ENCODE measurements around the gene RPL23. TPM values are rescaled to one million over a fixed set of nuclear protein-coding genes. Genes with fewer than 3 reads are reported as not detected.

RPL23 gene
- polyA plus RNA-seq = 100 to 1,000 TPM; 285 to 713 (median 532) TPM

DNA sequence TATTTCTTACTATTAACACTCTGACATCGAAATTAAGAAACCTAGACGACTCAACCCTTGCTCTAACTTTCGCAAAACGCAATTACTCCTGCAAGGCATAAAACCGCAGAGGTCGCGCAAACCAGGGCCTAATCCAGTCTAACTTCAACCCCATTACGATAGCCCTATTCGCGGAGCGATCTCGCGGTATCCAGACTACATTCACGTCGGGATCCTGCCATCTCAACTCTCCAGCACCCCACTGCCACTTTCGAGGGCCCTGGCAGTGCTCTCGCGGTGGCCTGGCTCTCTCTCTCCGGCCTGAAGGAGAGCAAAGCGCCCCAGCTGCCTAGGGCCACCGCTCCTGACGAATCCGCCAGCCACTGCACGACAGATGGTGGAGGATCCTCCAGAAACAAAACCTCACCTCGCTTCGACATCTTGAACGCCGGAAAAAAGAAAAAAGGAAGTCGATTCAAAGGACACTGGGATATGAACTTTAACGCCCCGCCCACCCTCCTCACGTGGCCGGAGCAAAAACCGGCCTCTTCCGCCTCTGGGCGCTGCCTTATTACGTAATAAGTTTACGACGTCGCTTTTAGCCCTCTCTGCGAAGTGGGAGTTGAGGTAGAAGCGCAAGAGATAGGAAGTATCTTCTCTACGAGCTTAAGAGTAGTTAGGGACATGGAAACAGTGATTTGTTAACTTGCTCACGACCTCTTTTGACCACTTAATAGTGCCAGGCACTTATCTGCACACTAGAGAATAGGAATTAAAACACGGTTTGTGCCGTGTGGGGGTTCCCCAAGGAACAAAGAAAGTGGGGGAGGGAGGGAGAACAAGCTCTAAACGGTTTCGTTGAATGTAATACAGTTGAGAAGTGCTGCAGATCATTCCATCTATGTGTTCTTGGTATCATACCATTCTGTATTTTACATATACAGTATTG, at the start of gene RPL23:
Gene RPL23 (minus strand): TSS at position 430 of the 928 bp plus-strand sequence. CDS start 11 bp downstream, at position 419.
- Mint-ChIP-seq H3K9me3 (no peaks in the 10 kb centered on the region), H3K36me3 (peaks cover 11 to 33% (median 27%) of the 10 kb centered on the region in 3 donors), H3K27me3 (ENCODE audit: low read depth in 3 of 3) (peaks cover 3 to 10% (median 7%) of the 10 kb centered on the region in 3 donors), H3K4me1 (peaks cover 44 to 47% of the 10 kb centered on the region in 2 donors), H3K4me3 (peak within 1 kb of the TSS; percentile 92 to 98 (median 95)), H3K27ac (peak within 1 kb of the TSS; percentile 97 to 100 (median 99))
- DNase-seq = peak; percentile 89 to 91 (median 90)

GRCh38 chr17:38900978-38901656, 47.6 kb upstream of the RPL23 start:
- Mint-ChIP-seq H3K4me3 (peak overlapping the region; percentile 74 to 85 (median 82)), H3K27me3 (ENCODE audit: low read depth in 3 of 3) (peaks cover 18 to 31% (median 28%) of the 10 kb centered on the region in 3 donors), H3K27ac (peak overlapping the region; percentile 94 to 99 (median 98)), H3K4me1 (peaks cover 89 to 94% of the 10 kb centered on the region in 2 donors), H3K36me3 (peaks cover 9 to 15% (median 11%) of the 10 kb centered on the region in 3 donors), H3K9me3 (no peaks in the 10 kb centered on the region)
- DNase-seq = peak; percentile 86 to 88 (median 87)

GRCh38 chr17:38899421-38899820, 45.9 kb upstream of the RPL23 start:
- Mint-ChIP-seq H3K27me3 (ENCODE audit: low read depth in 3 of 3) (peaks cover 19 to 30% (median 28%) of the 10 kb centered on the region in 3 donors), H3K4me1 (peaks cover 91 to 93% of the 10 kb centered on the region in 2 donors), H3K9me3 (no peaks in the 10 kb centered on the region), H3K27ac (peak overlapping the region; percentile 97 to 99 (median 98)), H3K4me3 (peak overlapping the region; percentile 76 to 91 (median 84)), H3K36me3 (peaks cover 5 to 14% (median 11%) of the 10 kb centered on the region in 3 donors)
- DNase-seq = no peak

DNA sequence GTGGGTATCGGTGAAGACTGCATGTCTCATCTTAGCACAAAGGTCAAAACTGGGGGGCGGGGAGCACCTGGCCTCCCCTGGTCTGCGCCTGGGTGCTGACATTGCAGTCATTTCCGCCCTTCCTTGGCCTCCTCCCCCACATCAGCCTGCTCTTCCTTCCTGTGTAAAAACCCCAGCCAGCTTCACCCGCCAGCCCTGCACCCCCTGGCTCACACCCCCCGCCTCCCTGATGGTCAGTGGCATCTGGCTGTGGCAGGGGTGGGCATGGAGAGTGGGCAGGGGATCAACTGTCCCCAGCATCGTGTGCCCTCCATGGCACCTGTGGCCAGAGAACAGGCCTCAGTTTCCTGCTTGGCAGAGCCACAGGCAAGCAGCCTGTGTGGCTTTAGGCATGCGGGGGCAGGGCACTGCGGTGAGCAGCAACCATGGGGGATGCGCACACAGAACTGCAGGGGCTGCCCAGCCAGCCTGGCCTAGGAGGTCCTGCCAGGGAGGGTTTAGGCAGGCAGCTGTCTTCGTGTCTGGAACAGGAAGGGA, 45.4 kb upstream of the RPL23 start:
- Mint-ChIP-seq H3K36me3 (peaks cover 5 to 14% (median 11%) of the 10 kb centered on the region in 3 donors), H3K27ac (peak overlapping the region; percentile 97 to 99 (median 98)), H3K9me3 (no peaks in the 10 kb centered on the region), H3K4me3 (peak overlapping the region; percentile 76 to 91 (median 84)), H3K4me1 (peaks cover 91 to 93% of the 10 kb centered on the region in 2 donors), H3K27me3 (ENCODE audit: low read depth in 3 of 3) (peaks cover 22 to 30% (median 28%) of the 10 kb centered on the region in 3 donors)
- DNase-seq = peak; percentile 93 to 95 (median 94)

DNA sequence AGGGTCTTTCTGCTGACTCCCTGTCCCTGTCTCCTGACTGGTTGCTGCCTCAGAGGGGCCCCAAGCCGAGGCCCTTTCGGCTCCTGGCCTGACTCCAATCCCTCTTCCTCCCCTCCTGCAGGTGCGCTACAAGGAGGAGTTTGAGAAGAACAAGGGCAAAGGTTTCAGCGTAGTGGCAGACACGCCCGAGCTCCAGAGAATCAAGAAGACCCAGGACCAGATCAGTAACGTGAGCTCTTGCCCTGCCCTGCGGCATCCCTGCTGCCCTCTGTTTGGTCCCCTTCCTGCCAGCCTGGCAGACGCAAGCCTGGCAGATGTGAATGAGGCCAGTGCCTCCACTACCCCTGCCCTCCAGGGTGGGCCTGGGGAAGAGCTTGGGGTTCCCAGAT, 44.8 kb upstream of the RPL23 start:
- DNase-seq = no peak
- Mint-ChIP-seq H3K36me3 (peaks cover 5 to 14% (median 10%) of the 10 kb centered on the region in 3 donors), H3K27me3 (ENCODE audit: low read depth in 3 of 3) (peaks cover 22 to 34% (median 33%) of the 10 kb centered on the region in 3 donors), H3K9me3 (no peaks in the 10 kb centered on the region), H3K27ac (peak overlapping the region; percentile 97 to 99 (median 98)), H3K4me3 (peak overlapping the region; percentile 76 to 91 (median 84)), H3K4me1 (peaks cover 91 to 93% of the 10 kb centered on the region in 2 donors)

GRCh38 chr17:38897671-38898290, 44.3 kb upstream of the RPL23 start:
- peaks cover 5 to 14% (median 11%) of the 10 kb centered on the region in 3 donors for H3K36me3 Mint-ChIP-seq
- peak overlapping the region; percentile 97 to 99 (median 98) for H3K27ac Mint-ChIP-seq

GRCh38 chr17:38897176-38897575, 43.7 kb upstream of the RPL23 start:
- Mint-ChIP-seq H3K27ac (peak overlapping the region; percentile 97 to 99 (median 98)), H3K36me3 (peaks cover 5 to 14% (median 11%) of the 10 kb centered on the region in 3 donors), H3K27me3 (ENCODE audit: low read depth in 3 of 3) (peaks cover 24 to 41% (median 37%) of the 10 kb centered on the region in 3 donors), H3K4me3 (peak overlapping the region; percentile 76 to 91 (median 84)), H3K4me1 (peaks cover 94 to 95% of the 10 kb centered on the region in 2 donors), H3K9me3 (no peaks in the 10 kb centered on the region)
- DNase-seq = no peak

More at GRCh38 chr17:38897671-38898290, 44.3 kb upstream of the RPL23 start:
- DNase-seq = no peak
- H3K4me3 Mint-ChIP-seq = peak overlapping the region; percentile 76 to 91 (median 84)
- peaks cover 22 to 36% (median 35%) of the 10 kb centered on the region in 3 donors for H3K27me3 Mint-ChIP-seq (ENCODE audit: low read depth in 3 of 3)
- H3K9me3 Mint-ChIP-seq = no peaks in the 10 kb centered on the region
- H3K4me1 Mint-ChIP-seq = peaks cover 91 to 93% of the 10 kb centered on the region in 2 donors

DNA sequence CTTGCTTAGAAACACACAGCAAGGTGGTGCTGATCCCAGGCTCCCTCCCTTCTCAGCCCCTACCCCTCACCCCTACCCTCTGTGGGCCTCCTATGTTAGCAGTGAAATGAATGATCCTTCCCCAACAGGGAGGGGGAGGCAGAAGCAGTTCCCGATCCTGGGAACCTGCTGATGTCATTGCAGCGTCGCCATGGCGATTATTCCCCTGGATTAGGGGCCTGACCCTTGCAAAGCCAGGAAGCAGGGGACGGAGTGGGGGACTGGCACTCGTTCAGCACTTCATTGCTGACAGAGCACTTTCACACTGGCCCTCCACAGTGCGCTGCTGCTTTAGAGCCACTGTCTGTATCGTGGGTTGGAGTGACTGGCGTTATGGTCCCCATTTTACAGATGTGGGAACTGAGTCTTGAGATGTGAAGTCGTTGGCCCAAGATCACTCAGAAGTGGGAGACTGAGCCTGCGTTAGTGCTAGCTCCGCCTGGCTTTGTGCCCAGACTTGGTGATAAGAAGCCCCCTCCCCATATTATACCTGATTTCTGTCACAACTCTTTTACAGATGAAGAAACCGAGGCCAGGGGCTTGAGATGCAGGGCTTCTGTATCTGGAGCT, 42.9 kb upstream of the RPL23 start:
- Mint-ChIP-seq H3K4me1 (peaks cover 94 to 95% of the 10 kb centered on the region in 2 donors), H3K4me3 (peak overlapping the region; percentile 44 to 91 (median 84)), H3K27ac (peak overlapping the region; percentile 97 to 99 (median 98)), H3K36me3 (peaks cover 5 to 19% (median 17%) of the 10 kb centered on the region in 3 donors), H3K27me3 (ENCODE audit: low read depth in 3 of 3) (peaks cover 27 to 47% (median 42%) of the 10 kb centered on the region in 3 donors), H3K9me3 (no peaks in the 10 kb centered on the region)
- DNase-seq = no peak

DNA sequence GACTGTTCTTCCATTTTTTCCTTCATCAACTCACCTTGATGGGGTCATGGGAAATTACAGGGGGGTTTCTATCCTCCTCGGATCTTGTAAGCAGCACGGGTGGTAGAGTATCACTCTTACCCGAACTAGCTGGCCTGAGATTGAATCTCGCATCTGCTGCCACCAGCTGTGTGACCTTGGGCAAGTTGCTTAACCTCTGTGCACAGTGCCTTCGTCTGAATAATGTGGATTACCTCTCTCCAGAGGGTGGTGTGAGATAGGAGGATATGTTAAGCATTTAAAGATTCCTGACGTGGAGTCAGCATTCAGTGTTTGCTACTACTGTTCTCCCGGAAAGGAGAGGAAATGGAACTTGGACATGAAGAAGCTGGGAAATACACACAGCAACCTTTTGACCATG, 40.8 kb upstream of the RPL23 start:
- no peaks in the 10 kb centered on the region for H3K9me3 Mint-ChIP-seq
- DNase-seq = no peak
- H3K36me3 Mint-ChIP-seq = peaks cover under 1 to 25% (median 17%) of the 10 kb centered on the region in 3 donors
- peak overlapping the region; percentile 62 to 76 (median 75) for H3K4me3 Mint-ChIP-seq
- peak overlapping the region; percentile 87 to 97 (median 93) for H3K27ac Mint-ChIP-seq
- H3K4me1 Mint-ChIP-seq = peaks cover 97% of the 10 kb centered on the region in 2 donors
- peaks cover 22 to 48% (median 25%) of the 10 kb centered on the region in 3 donors for H3K27me3 Mint-ChIP-seq (ENCODE audit: low read depth in 3 of 3)

GRCh38 chr17:38893607-38894006, 40.1 kb upstream of the RPL23 start:
- peak overlapping the region; percentile 62 to 76 (median 75) for H3K4me3 Mint-ChIP-seq
- peaks cover 97% of the 10 kb centered on the region in 2 donors for H3K4me1 Mint-ChIP-seq
- peak overlapping the region; percentile 87 to 97 (median 93) for H3K27ac Mint-ChIP-seq
- H3K36me3 Mint-ChIP-seq = peaks cover 4 to 27% (median 15%) of the 10 kb centered on the region in 3 donors
- no peaks in the 10 kb centered on the region for H3K9me3 Mint-ChIP-seq
- H3K27me3 Mint-ChIP-seq (ENCODE audit: low read depth in 3 of 3) = peaks cover 17 to 45% (median 18%) of the 10 kb centered on the region in 3 donors
- peak; percentile 86 to 90 (median 87) for DNase-seq

GRCh38 chr17:38893113-38893512, 39.6 kb upstream of the RPL23 start:
- Mint-ChIP-seq H3K27me3 (ENCODE audit: low read depth in 3 of 3) (peaks cover 12 to 43% (median 13%) of the 10 kb centered on the region in 3 donors), H3K4me1 (peaks cover 97% of the 10 kb centered on the region in 2 donors), H3K36me3 (peaks cover 4 to 25% (median 13%) of the 10 kb centered on the region in 3 donors), H3K9me3 (no peaks in the 10 kb centered on the region), H3K27ac (peak overlapping the region; percentile 87 to 97 (median 93)), H3K4me3 (peak overlapping the region; percentile 62 to 76 (median 75))
- DNase-seq = no peak

DNA sequence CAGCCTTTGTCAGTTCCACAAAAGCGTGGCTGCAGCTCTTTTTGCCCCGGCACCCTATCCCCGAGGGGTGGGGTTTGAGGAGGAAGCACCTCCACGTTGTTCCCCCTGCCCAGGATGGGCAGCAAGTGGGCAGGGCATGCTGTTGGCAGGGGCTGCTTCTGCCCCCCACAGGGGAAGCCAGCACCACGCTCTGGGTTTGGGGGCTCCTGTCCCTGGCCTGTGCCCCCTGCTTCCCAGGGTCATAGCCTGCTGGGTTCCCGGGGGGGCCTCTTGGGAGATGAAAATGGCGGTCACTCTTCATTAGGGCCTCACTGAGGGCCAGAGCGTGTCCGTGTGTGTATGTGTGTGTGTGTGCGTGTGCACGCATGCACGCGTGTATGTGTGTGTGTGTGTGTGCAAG, 39.1 kb upstream of the RPL23 start:
- no peaks in the 10 kb centered on the region for H3K9me3 Mint-ChIP-seq
- H3K4me1 Mint-ChIP-seq = peaks cover 97% of the 10 kb centered on the region in 2 donors
- DNase-seq = no peak
- peaks cover 11 to 42% (median 15%) of the 10 kb centered on the region in 3 donors for H3K27me3 Mint-ChIP-seq (ENCODE audit: low read depth in 3 of 3)
- H3K4me3 Mint-ChIP-seq = peak overlapping the region; percentile 53 to 77 (median 69)
- H3K36me3 Mint-ChIP-seq = peaks cover 4 to 24% (median 12%) of the 10 kb centered on the region in 3 donors
- H3K27ac Mint-ChIP-seq = peak overlapping the region; percentile 87 to 97 (median 94)

Data from immature natural killer cell (primary cell).